ENCODE data around the gene MAU2.

- TF ChIP-seq CTCF (conservative IDR thresholded peaks at IDR 0.05; ENCODE audit: low read depth, low read length), result no peak
- no peak for TF ChIP-seq EZH2 (IDR thresholded peaks at IDR 0.05; ENCODE audit: borderline replicate concordance, low read depth, low read length, poor library complexity, severe bottlenecking)
Observed at GRCh38 chr19:19335408-19336158, 15.0 kb downstream of the MAU2 start.
